ENCODE results near the gene HK2.

Gene HK2

GRCh38 chr2:74872389-74872836 lies 38.5 kb downstream of the HK2 start:
- no peak for TF ChIP-seq POLR2A (IDR thresholded peaks at IDR 0.05; ENCODE audit: low read depth, low read length)
- FAIRE-seq (no peak), DNase-seq (ENCODE audit: insufficient read length, low spot score) (no peak)

- DNase-seq (ENCODE audit: insufficient read length, low spot score), result no peak
- no peak for FAIRE-seq
- no peak for TF ChIP-seq POLR2A (IDR thresholded peaks at IDR 0.05; ENCODE audit: low read depth, low read length)
Observed at GRCh38 chr2:74873012-74873665, 39.2 kb downstream of the HK2 start.

GRCh38 chr2:74873678-74874640 lies 40.0 kb downstream of the HK2 start:
- no peak for TF ChIP-seq POLR2A (IDR thresholded peaks at IDR 0.05; ENCODE audit: low read depth, low read length)
- no peak for FAIRE-seq

GRCh38 chr2:74876081-74876886 lies 42.4 kb downstream of the HK2 start:
- TF ChIP-seq POLR2A (IDR thresholded peaks at IDR 0.05; ENCODE audit: low read depth, low read length), result no peak
- DNase-seq (ENCODE audit: insufficient read length, low spot score) (peak; percentile 54), FAIRE-seq (no peak)

More at GRCh38 chr2:74873678-74874640, 40.0 kb downstream of the HK2 start:
- DNase-seq (ENCODE audit: insufficient read length, low spot score), result no peak

GRCh38 chr2:74877376-74877775 lies 43.4 kb downstream of the HK2 start:
- DNase-seq (ENCODE audit: insufficient read length, low spot score) (no peak), FAIRE-seq (no peak)
- TF ChIP-seq POLR2A (IDR thresholded peaks at IDR 0.05; ENCODE audit: low read depth, low read length), result no peak

- FAIRE-seq (no peak), DNase-seq (ENCODE audit: insufficient read length, low spot score) (no peak)
- no peak for TF ChIP-seq POLR2A (IDR thresholded peaks at IDR 0.05; ENCODE audit: low read depth, low read length)
Observed at GRCh38 chr2:74877781-74878433, 44.0 kb downstream of the HK2 start.

- no peak for FAIRE-seq
- TF ChIP-seq POLR2A (IDR thresholded peaks at IDR 0.05; ENCODE audit: low read depth, low read length), result no peak
- no peak for DNase-seq (ENCODE audit: insufficient read length, low spot score)
Observed at GRCh38 chr2:74878551-74878950, 44.6 kb downstream of the HK2 start.

GRCh38 chr2:74880054-74880728 lies 46.3 kb downstream of the HK2 start:
- FAIRE-seq (no peak), DNase-seq (ENCODE audit: insufficient read length, low spot score) (no peak)
- TF ChIP-seq POLR2A (IDR thresholded peaks at IDR 0.05; ENCODE audit: low read depth, low read length), result no peak

- no peak for TF ChIP-seq POLR2A (IDR thresholded peaks at IDR 0.05; ENCODE audit: low read depth, low read length)
- FAIRE-seq (no peak), DNase-seq (ENCODE audit: insufficient read length, low spot score) (no peak)
Observed at GRCh38 chr2:74881176-74881575, 47.2 kb downstream of the HK2 start.

GRCh38 chr2:74881626-74882298 lies 47.8 kb downstream of the HK2 start:
- no peak for DNase-seq (ENCODE audit: insufficient read length, low spot score)

GRCh38 chr2:74882299-74882687 lies 48.4 kb downstream of the HK2 start:
- FAIRE-seq (no peak), DNase-seq (ENCODE audit: insufficient read length, low spot score) (no peak)
- no peak for TF ChIP-seq POLR2A (IDR thresholded peaks at IDR 0.05; ENCODE audit: low read depth, low read length)

More at GRCh38 chr2:74881626-74882298, 47.8 kb downstream of the HK2 start:
- no peak for TF ChIP-seq POLR2A (IDR thresholded peaks at IDR 0.05; ENCODE audit: low read depth, low read length)
- no peak for FAIRE-seq

- DNase-seq (ENCODE audit: insufficient read length, low spot score) (no peak), FAIRE-seq (no peak)
- no peak for TF ChIP-seq POLR2A (IDR thresholded peaks at IDR 0.05; ENCODE audit: low read depth, low read length)
Observed at GRCh38 chr2:74883011-74883410, 49.1 kb downstream of the HK2 start.
